ENCODE results near the gene RIOK2.
"Not testable (repeated sequence)": the region's sequence is repeated elsewhere in the genome, so short reads cannot be mapped to it uniquely, and the experiment has no call there.

Gene RIOK2

GRCh38 chr5:97148288-97148687 is 34.8 kb downstream of the RIOK2 start:
- in situ Hi-C loops (cut with HindIII; ENCODE audit: low sequenced_read_pairs): no loop called here
- DNase-seq (ENCODE audit: low read depth): no peak
- H3K4me3 ChIP-seq (ENCODE audit: low read depth, low read length): no peak overlapping the region
- TF ChIP-seq CTCF (IDR thresholded peaks at IDR 0.05; ENCODE audit: low read depth, low read length, missing control alignments): no peak

- DNase-seq (ENCODE audit: low read depth): no peak
- in situ Hi-C loops (cut with HindIII; ENCODE audit: low sequenced_read_pairs): no loop called here
- no peak for TF ChIP-seq CTCF (IDR thresholded peaks at IDR 0.05; ENCODE audit: low read depth, low read length, missing control alignments)
- no peak overlapping the region for H3K4me3 ChIP-seq (ENCODE audit: low read depth, low read length)
Measured at GRCh38 chr5:97143704-97144103, 39.3 kb downstream of the RIOK2 start.

- peak; percentile 73 for TF ChIP-seq CTCF (IDR thresholded peaks at IDR 0.05; ENCODE audit: low read depth, low read length, missing control alignments)
- in situ Hi-C loops (cut with HindIII; ENCODE audit: low sequenced_read_pairs): no loop called here
- peak; percentile 34 for DNase-seq (ENCODE audit: low read depth)
- H3K4me3 ChIP-seq (ENCODE audit: low read depth, low read length): no peak within 1 kb of the TSS
Measured at GRCh38 chr5:97142521-97143254, 40.4 kb downstream of the RIOK2 start, which contains the start of gene LIX1. TSS of gene LIX1 (minus strand) at chr5:97142611. CDS start at chr5:97142576, 35 bp downstream.

- in situ Hi-C loops (cut with HindIII; ENCODE audit: low sequenced_read_pairs): no loop called here
- no peak overlapping the region for H3K4me3 ChIP-seq (ENCODE audit: low read depth, low read length)
- no peak for DNase-seq (ENCODE audit: low read depth)
- no peak for TF ChIP-seq CTCF (IDR thresholded peaks at IDR 0.05; ENCODE audit: low read depth, low read length, missing control alignments)
Measured at GRCh38 chr5:97141539-97141938, 41.5 kb downstream of the RIOK2 start.

GRCh38 chr5:97141031-97141430 is 42.0 kb downstream of the RIOK2 start:
- H3K4me3 ChIP-seq (ENCODE audit: low read depth, low read length): no peak overlapping the region
- no peak for TF ChIP-seq CTCF (IDR thresholded peaks at IDR 0.05; ENCODE audit: low read depth, low read length, missing control alignments)
- no peak for DNase-seq (ENCODE audit: low read depth)
- in situ Hi-C loops (cut with HindIII; ENCODE audit: low sequenced_read_pairs): no loop called here

GRCh38 chr5:97140250-97140649 is 42.8 kb downstream of the RIOK2 start:
- DNase-seq (ENCODE audit: low read depth); in situ Hi-C loops (cut with HindIII; ENCODE audit: low sequenced_read_pairs): not testable (repeated sequence)

GRCh38 chr5:97136475-97136874 is 46.6 kb downstream of the RIOK2 start:
- H3K4me3 ChIP-seq (ENCODE audit: low read depth, low read length): no peak overlapping the region
- in situ Hi-C loops (cut with HindIII; ENCODE audit: low sequenced_read_pairs): no loop called here
- TF ChIP-seq CTCF (IDR thresholded peaks at IDR 0.05; ENCODE audit: low read depth, low read length, missing control alignments): no peak
- no peak for DNase-seq (ENCODE audit: low read depth)

More at GRCh38 chr5:97140250-97140649, 42.8 kb downstream of the RIOK2 start:
- H3K4me3 ChIP-seq (ENCODE audit: low read depth, low read length): not testable (repeated sequence)

All from astrocyte of the cerebellum (primary cell).